Putamen (tissue), 1 donor: ENCODE data around the gene NEMF.
"Not testable (repeated sequence)": the region's sequence is repeated elsewhere in the genome, so short reads cannot be mapped to it uniquely, and the experiment has no call there.

Experiments
- DNase-seq: peaks from one replicate; pipeline ENCODE4 v3.0.0-alpha.2; 2016; ENCODE audit warnings: low spot score

The NEMF gene

GRCh38 chr14:49745191-49745590 is 107.4 kb downstream of the NEMF start:
- DNase-seq = no peak

- not testable (repeated sequence) for DNase-seq
Observed at GRCh38 chr14:49735669-49736068, 116.9 kb downstream of the NEMF start.

- no peak for DNase-seq
Observed at GRCh38 chr14:49733836-49734235, 118.8 kb downstream of the NEMF start.

GRCh38 chr14:49732896-49733295 is 119.7 kb downstream of the NEMF start:
- peak; percentile 30 for DNase-seq
